Activated CD8-positive, alpha-beta T cell treated with anti-CD3 and anti-CD28 coated beads, Interleukin-2, amount 10 ng/mL, durations not matched to agents 7 days and 5 days (primary cell): ENCODE measurements around the gene YARS2. TPM values are rescaled to one million over a fixed set of nuclear protein-coding genes. Genes with fewer than 3 reads are reported as not detected.

Experiments
- ATAC-seq: fragments of 150-1000 bp; cut with Tn5 transposase; one replicate; pipeline ENCODE4 v1.10.0; 2021; ENCODE audit warnings: moderate library complexity
- CTCF ChIA-PET: fragments of 350-600 bp; sonication (Branson Sonifier 250); formaldehyde crosslinking; loops from one replicate; lab custom pipeline; 2021; ENCODE audit warnings: antibody characterized with exemption; lab: Charles Lee
- POLR2A ChIA-PET: fragments of 350-600 bp; sonication (Branson Sonifier 250); formaldehyde crosslinking; loops from one replicate; lab custom pipeline; 2021; ENCODE audit warnings: antibody characterized with exemption; lab: Charles Lee
- DNase-seq: peaks from one replicate; pipeline ENCODE4 v3.0.0-alpha.2; 2020
- H3K27ac Mint-ChIP-seq: one replicate; pipeline ENCODE4 v1.8.0; 2021; ENCODE audit warnings: mild to moderate bottlenecking, mixed read lengths
- H3K27me3 Mint-ChIP-seq: one replicate; pipeline ENCODE4 v1.8.0; 2021; ENCODE audit warnings: low read depth, mixed read lengths
- H3K36me3 Mint-ChIP-seq: one replicate; pipeline ENCODE4 v1.8.0; 2021; ENCODE audit warnings: low read depth, mixed read lengths
- H3K4me1 Mint-ChIP-seq: one replicate; pipeline ENCODE4 v1.8.0; 2021; ENCODE audit warnings: low read depth, mixed read lengths
- H3K4me3 Mint-ChIP-seq: one replicate; pipeline ENCODE4 v1.8.0; 2021; ENCODE audit warnings: mild to moderate bottlenecking, mixed read lengths
- H3K9me3 Mint-ChIP-seq: one replicate; pipeline ENCODE4 v1.8.0; 2022; ENCODE audit warnings: mixed read lengths; ENCODE audit not compliant: insufficient read depth
- total RNA-seq, 2 experiments: library from RNA; stranded (reverse); gene quantifications; one replicate each; pipeline ENCODE4 v1.2.3, GENCODE V29; 2021

The YARS2 gene
- total RNA-seq, 2 experiments from 2014 or later, result 19.4 to 20.2 TPM

- Mint-ChIP-seq H3K4me1 (no peaks in the 10 kb centered on the region), H3K4me3 (no peak overlapping the region), H3K27ac (no peak overlapping the region), H3K36me3 (no peaks in the 10 kb centered on the region), H3K9me3 (no peaks in the 10 kb centered on the region), H3K27me3 (peaks cover 5% of the 10 kb centered on the region)
- CTCF ChIA-PET, result no interaction called here
- no peak for DNase-seq
- ATAC-seq, result no peak
- POLR2A ChIA-PET, result no interaction called here
These were observed 20.6 kb upstream of the YARS2 start for GRCh38 chr12:32776258-32776657.

GRCh38 chr12:32773691-32774090, 18.0 kb upstream of the YARS2 start:
- Mint-ChIP-seq H3K36me3 (no peaks in the 10 kb centered on the region), H3K9me3 (no peaks in the 10 kb centered on the region), H3K4me1 (no peaks in the 10 kb centered on the region), H3K27me3 (peaks cover 2% of the 10 kb centered on the region), H3K27ac (no peak overlapping the region), H3K4me3 (no peak overlapping the region)
- no peak for DNase-seq
- CTCF ChIA-PET, result interaction anchor here (2.0 kb wide), 1 partner anchor 18 kb away, joined by 9 read pairs; the partner anchor contains the start of gene YARS2
- POLR2A ChIA-PET, result no interaction called here
- ATAC-seq, result no peak

- Mint-ChIP-seq H3K36me3 (no peaks in the 10 kb centered on the region), H3K27ac (no peak overlapping the region), H3K9me3 (no peaks in the 10 kb centered on the region), H3K4me1 (no peaks in the 10 kb centered on the region), H3K27me3 (peaks cover 2% of the 10 kb centered on the region), H3K4me3 (no peak overlapping the region)
- no peak for ATAC-seq
- no peak for DNase-seq
- ChIA-PET CTCF (interaction anchor here (2.2 kb wide), 1 partner anchor 15 kb away, joined by 7 read pairs; the partner anchor contains the start of gene YARS2), POLR2A (interaction anchor here (0.9 kb wide), 1 partner anchor 15 kb away, joined by 4 read pairs; the partner anchor contains the start of gene YARS2)
These were observed 14.4 kb upstream of the YARS2 start for GRCh38 chr12:32770141-32770540.

GRCh38 chr12:32768518-32768917, 12.8 kb upstream of the YARS2 start:
- H3K27ac Mint-ChIP-seq, result no peak overlapping the region
- DNase-seq, result no peak
- ChIA-PET POLR2A (no interaction called here), CTCF (no interaction called here)
- H3K4me1 Mint-ChIP-seq, result no peaks in the 10 kb centered on the region
- H3K36me3 Mint-ChIP-seq, result no peaks in the 10 kb centered on the region
- no peaks in the 10 kb centered on the region for H3K9me3 Mint-ChIP-seq
- peaks cover 2% of the 10 kb centered on the region for H3K27me3 Mint-ChIP-seq
- no peak overlapping the region for H3K4me3 Mint-ChIP-seq
- no peak for ATAC-seq

GRCh38 chr12:32765906-32766305, 10.2 kb upstream of the YARS2 start:
- ChIA-PET POLR2A (no interaction called here), CTCF (no interaction called here)
- Mint-ChIP-seq H3K36me3 (no peaks in the 10 kb centered on the region), H3K27me3 (peaks cover 2% of the 10 kb centered on the region), H3K27ac (no peak overlapping the region), H3K9me3 (no peaks in the 10 kb centered on the region), H3K4me3 (no peak overlapping the region), H3K4me1 (no peaks in the 10 kb centered on the region)
- ATAC-seq (no peak), DNase-seq (no peak)

- H3K27me3 Mint-ChIP-seq, result no peaks in the 10 kb centered on the region
- DNase-seq, result no peak
- no peaks in the 10 kb centered on the region for H3K4me1 Mint-ChIP-seq
- ATAC-seq, result no peak
- no peak overlapping the region for H3K27ac Mint-ChIP-seq
- ChIA-PET CTCF (no interaction called here), POLR2A (no interaction called here)
- no peaks in the 10 kb centered on the region for H3K9me3 Mint-ChIP-seq
- no peak overlapping the region for H3K4me3 Mint-ChIP-seq
- H3K36me3 Mint-ChIP-seq, result no peaks in the 10 kb centered on the region
These were observed 6.0 kb upstream of the YARS2 start for GRCh38 chr12:32761716-32762115.

- Mint-ChIP-seq H3K4me1 (peaks cover 20% of the 10 kb centered on the region), H3K27ac (no peak overlapping the region), H3K9me3 (no peaks in the 10 kb centered on the region), H3K36me3 (peaks cover 14% of the 10 kb centered on the region), H3K27me3 (no peaks in the 10 kb centered on the region), H3K4me3 (no peak overlapping the region)
- ChIA-PET POLR2A (no interaction called here), CTCF (interaction anchor here (5.2 kb wide), 1 partner anchor 1264 kb away, joined by 103 read pairs; the partner anchor contains the start of gene ALG10)
- ATAC-seq, result no peak
- no peak for DNase-seq
These were observed 1.5 kb upstream of the YARS2 start for GRCh38 chr12:32757157-32757556.

- ATAC-seq (no peak), DNase-seq (no peak)
- peak overlapping the region; percentile 93 for H3K4me3 Mint-ChIP-seq
- peak overlapping the region; percentile 78 for H3K27ac Mint-ChIP-seq
- peaks cover 19% of the 10 kb centered on the region for H3K36me3 Mint-ChIP-seq
- peaks cover 20% of the 10 kb centered on the region for H3K4me1 Mint-ChIP-seq
- POLR2A ChIA-PET, result interaction anchor here (1.1 kb wide), 1 partner anchor 20 kb away, joined by 4 read pairs; no protein-coding TSS in a partner anchor
- no peaks in the 10 kb centered on the region for H3K27me3 Mint-ChIP-seq
- CTCF ChIA-PET, result interaction anchor here (1.1 to 5.2 kb wide), 24 partner anchors 8 to 1270 kb away, joined by 3 to 103 read pairs (median 8); partner anchors contain the start of gene ALG10
- H3K9me3 Mint-ChIP-seq, result no peaks in the 10 kb centered on the region
These were observed 874 bp upstream of the YARS2 start for GRCh38 chr12:32756476-32757066.

GRCh38 chr12:32755051-32755653, 545 bp downstream of the YARS2 start:
- Mint-ChIP-seq H3K36me3 (peaks cover 28% of the 10 kb centered on the region), H3K4me3 (peak overlapping the region; percentile 93), H3K27me3 (no peaks in the 10 kb centered on the region), H3K9me3 (no peaks in the 10 kb centered on the region), H3K4me1 (peaks cover 20% of the 10 kb centered on the region), H3K27ac (peak overlapping the region; percentile 78)
- peak; percentile 77 for ATAC-seq
- POLR2A ChIA-PET, result interaction anchor here (0.5 to 2.1 kb wide), 8 partner anchors 15 to 1267 kb away, joined by 3 to 11 read pairs (median 4); partner anchors contain the start of genes ALG10 and DNM1L
- CTCF ChIA-PET, result interaction anchor here (0.5 to 5.2 kb wide), 55 partner anchors 9 to 1434 kb away, joined by 3 to 103 read pairs (median 5); partner anchors contain the start of gene ALG10
- peak; percentile 76 for DNase-seq

- Mint-ChIP-seq H3K9me3 (no peaks in the 10 kb centered on the region), H3K4me3 (peak overlapping the region; percentile 93), H3K4me1 (peaks cover 20% of the 10 kb centered on the region), H3K27ac (peak overlapping the region; percentile 76), H3K36me3 (peaks cover 33% of the 10 kb centered on the region), H3K27me3 (no peaks in the 10 kb centered on the region)
- CTCF ChIA-PET, result interaction anchor here (1.3 to 5.2 kb wide), 11 partner anchors 8 to 1267 kb away, joined by 4 to 103 read pairs (median 10); partner anchors contain the start of gene ALG10
- ATAC-seq (no peak), DNase-seq (no peak)
- POLR2A ChIA-PET, result interaction anchor here (0.6 to 2.1 kb wide), 2 partner anchors 74 to 629 kb away, joined by 3 to 11 read pairs; partner anchors contain the start of gene DNM1L
These were observed 1.6 kb downstream of the YARS2 start for GRCh38 chr12:32754111-32754510.

- DNase-seq, result no peak
These were observed 2.1 kb downstream of the YARS2 start for GRCh38 chr12:32753605-32754004.

GRCh38 chr12:32743264-32743663, 12.4 kb downstream of the YARS2 start:
- peaks cover 57% of the 10 kb centered on the region for H3K36me3 Mint-ChIP-seq

More at GRCh38 chr12:32753605-32754004, 2.1 kb downstream of the YARS2 start:
- ChIA-PET POLR2A (no interaction called here), CTCF (interaction anchor here (3.1 to 5.2 kb wide), 4 partner anchors 8 to 1268 kb away, joined by 17 to 103 read pairs (median 34); partner anchors contain the start of gene ALG10)
- no peak for ATAC-seq
- H3K27ac Mint-ChIP-seq, result no peak overlapping the region
- H3K36me3 Mint-ChIP-seq, result peaks cover 33% of the 10 kb centered on the region
- H3K4me1 Mint-ChIP-seq, result peaks cover 20% of the 10 kb centered on the region
- peak overlapping the region; percentile 93 for H3K4me3 Mint-ChIP-seq
- H3K9me3 Mint-ChIP-seq, result no peaks in the 10 kb centered on the region
- H3K27me3 Mint-ChIP-seq, result no peaks in the 10 kb centered on the region

More at GRCh38 chr12:32743264-32743663, 12.4 kb downstream of the YARS2 start:
- POLR2A ChIA-PET, result no interaction called here
- H3K4me1 Mint-ChIP-seq, result no peaks in the 10 kb centered on the region
- no peak for ATAC-seq
- DNase-seq, result no peak
- H3K27ac Mint-ChIP-seq, result no peak overlapping the region
- no peaks in the 10 kb centered on the region for H3K9me3 Mint-ChIP-seq
- no peak overlapping the region for H3K4me3 Mint-ChIP-seq
- CTCF ChIA-PET, result interaction anchor here (1.4 to 4.0 kb wide), 2 partner anchors 12 to 287 kb away, joined by 3 to 21 read pairs; partner anchors contain the start of gene YARS2
- no peaks in the 10 kb centered on the region for H3K27me3 Mint-ChIP-seq
